ENCODE measurements around the gene RPL26. TPM values are rescaled to one million over a fixed set of nuclear protein-coding genes. Genes with fewer than 3 reads are reported as not detected.

RPL26 gene
- total RNA-seq, 2 donors from 2014 or later: 1,618 to 2,343 TPM

- no peaks in the 10 kb centered on the region for H3K36me3 ChIP-seq
- DNase-seq (ENCODE audit: low spot score): no peak
- TF ChIP-seq CTCF (IDR thresholded peaks at IDR 0.05): no peak
- H3K4me1 ChIP-seq: peaks cover 0 to 9% of the 10 kb centered on the region in 2 donors
- no peaks in the 10 kb centered on the region for H3K27me3 ChIP-seq
- no peak overlapping the region for H3K4me3 ChIP-seq
- no peaks in the 10 kb centered on the region for H3K9me3 ChIP-seq
- H3K27ac ChIP-seq: no peak overlapping the region
Measured at GRCh38 chr17:8337802-8338752, 44.9 kb downstream of the RPL26 start.

GRCh38 chr17:8333281-8333680 lies 49.7 kb downstream of the RPL26 start:
- Histone ChIP-seq H3K27ac (peak overlapping the region in 1 of 2 donors; percentile 11), H3K4me3 (no peak overlapping the region), H3K4me1 (peaks cover 0 to 4% of the 10 kb centered on the region in 2 donors), H3K27me3 (no peaks in the 10 kb centered on the region), H3K36me3 (no peaks in the 10 kb centered on the region), H3K9me3 (no peaks in the 10 kb centered on the region)
- no peak for TF ChIP-seq CTCF (IDR thresholded peaks at IDR 0.05)
- no peak for DNase-seq (ENCODE audit: low spot score)

- Histone ChIP-seq H3K36me3 (no peaks in the 10 kb centered on the region), H3K4me1 (no peaks in the 10 kb centered on the region), H3K27me3 (no peaks in the 10 kb centered on the region), H3K4me3 (no peak overlapping the region), H3K9me3 (no peaks in the 10 kb centered on the region), H3K27ac (peak overlapping the region in 1 of 2 donors; percentile 11)
- TF ChIP-seq CTCF (IDR thresholded peaks at IDR 0.05): no peak
- DNase-seq (ENCODE audit: low spot score): no peak
Measured at GRCh38 chr17:8332688-8333087, 50.3 kb downstream of the RPL26 start.

GRCh38 chr17:8332128-8332527 lies 50.9 kb downstream of the RPL26 start:
- no peaks in the 10 kb centered on the region for H3K9me3 ChIP-seq
- DNase-seq (ENCODE audit: low spot score): no peak
- no peak overlapping the region for H3K27ac ChIP-seq
- no peak for TF ChIP-seq CTCF (IDR thresholded peaks at IDR 0.05)
- peaks cover 0 to 4% of the 10 kb centered on the region in 2 donors for H3K4me1 ChIP-seq
- H3K27me3 ChIP-seq: no peaks in the 10 kb centered on the region
- H3K36me3 ChIP-seq: no peaks in the 10 kb centered on the region
- H3K4me3 ChIP-seq: no peak overlapping the region

Other genes with a start within 250 kb of the RPL26 start
- gene PER1, start 230.8 kb downstream of the RPL26 start, total RNA-seq: 10 to 100 TPM; 59.4 to 75.0 TPM
- 10 to 100 TPM; 27.4 to 39.7 TPM for gene VAMP2, start 220.2 kb downstream of the RPL26 start, total RNA-seq
- 10 to 100 TPM in 1 of 2 donors, 1 to 10 TPM in 1; 7.3 to 11.0 TPM for gene TMEM107, start 206.8 kb downstream of the RPL26 start, total RNA-seq
- gene BORCS6, start 193.0 kb downstream of the RPL26 start, total RNA-seq: 10 to 100 TPM; 10.2 to 10.8 TPM
- gene AURKB, start 172.6 kb downstream of the RPL26 start, total RNA-seq: 1 to 10 TPM in 1 of 2 donors, not detected in 1; 1.8 TPM
- gene CTC1, start 135.1 kb downstream of the RPL26 start, total RNA-seq: 1 to 10 TPM; 4.2 to 8.6 TPM
- 1 to 10 TPM; 4.4 to 5.3 TPM for gene PFAS, start 133.9 kb downstream of the RPL26 start, total RNA-seq
- gene RANGRF, start 94.5 kb downstream of the RPL26 start, total RNA-seq: 10 to 100 TPM; 24.1 to 29.9 TPM
- gene SLC25A35, start 87.8 kb downstream of the RPL26 start, total RNA-seq: 1 to 10 TPM; 1.2 to 1.6 TPM
- gene ARHGEF15, start 73.0 kb downstream of the RPL26 start, total RNA-seq: 10 to 100 TPM in 1 of 2 donors, 1 to 10 TPM in 1; 5.9 to 18.7 TPM
- not detected for gene ODF4, start 43.4 kb downstream of the RPL26 start, total RNA-seq
- not detected for gene RNF222, start 14.6 kb upstream of the RPL26 start, total RNA-seq
- 10 to 100 TPM; 34.9 to 38.7 TPM for gene NDEL1, start 52.7 kb upstream of the RPL26 start, total RNA-seq
- 10 to 100 TPM; 48.9 to 49.1 TPM for gene MYH10, start 247.5 kb upstream of the RPL26 start, total RNA-seq